Heart right ventricle (tissue), 16 donors: Measurements from ENCODE around the gene RABL6. TPM values are rescaled to one million over a fixed set of nuclear protein-coding genes. Genes with fewer than 3 reads are reported as not detected.

ENCODE experiments used
- ATAC-seq, 8 donors: fragments of 200-7000 bp; cut with Tn5 transposase; one replicate each; pipeline ENCODE4 v1.9.1; 2020; ENCODE audit warnings: mild to moderate bottlenecking in 8 of 8, moderate library complexity in 8 of 8, moderate number of reproducible peaks in 1 of 8
- DNase-seq, 2 donors: peaks; one replicate each; pipeline ENCODE4 v3.0.0-alpha.2; 2020
- H3K27ac ChIP-seq, 10 donors: fragments of 200-600 bp; sonication (generic) in 2 of 10; one replicate each; pipeline versions ENCODE4 v1.5.0 to v1.8.0; 2020 to 2022; ENCODE audit warnings: mild to moderate bottlenecking in 3 of 10
- H3K27me3 ChIP-seq, 7 donors: fragments of 200-600 bp; one replicate each; pipeline ENCODE4 v1.8.0; 2021 to 2022; ENCODE audit warnings: mild to moderate bottlenecking in 2 of 7
- H3K36me3 ChIP-seq, 9 donors: fragments of 200-600 bp; sonication (generic) in 1 of 9; one replicate each; pipeline versions ENCODE4 v1.5.0 to v1.8.0; 2020 to 2022; ENCODE audit warnings: mild to moderate bottlenecking in 2 of 9
- H3K4me1 ChIP-seq, 9 donors: fragments of 200-600 bp; sonication (generic) in 1 of 9; one replicate each; pipeline versions ENCODE4 v1.5.0 to v1.8.0; 2020 to 2022; ENCODE audit warnings: mild to moderate bottlenecking in 4 of 9
- H3K4me3 ChIP-seq, 10 donors: fragments of 200-600 bp; sonication (generic) in 2 of 10; one replicate each; pipeline versions ENCODE4 v1.5.0 to v1.8.0; 2020 to 2022; ENCODE audit warnings: mild to moderate bottlenecking in 7 of 10, moderate library complexity in 2 of 10
- H3K9me3 ChIP-seq, 11 donors: fragments of 200-600 bp in 10 of 11; sonication (generic) in 2 of 11; one replicate each; pipeline versions ENCODE4 v1.5.0 to v1.8.0; 2013 to 2022; ENCODE audit warnings: mild to moderate bottlenecking in 2 of 11, control low read depth in 1 of 11, moderate library complexity in 1 of 11
- CTCF ChIP-seq, 9 donors: fragments of 200-600 bp; sonication (generic) in 2 of 9; IDR thresholded peaks; one replicate each; pipeline versions ENCODE4 v1.5.0 to v1.8.0; 2021 to 2022; ENCODE audit warnings: antibody characterized with exemption in 9 of 9, mild to moderate bottlenecking in 5 of 9, moderate library complexity in 1 of 9
- WGBS, 2 donors: extraction: QIAGEN DNeasy Blood & Tissue Kit; methylation state at CpG; one replicate each; pipeline ENCODE4 v1.1.7; 2013; ENCODE audit warnings: inconsistent platforms in 1 of 2; 5-methylcytosine and 5-hydroxymethylcytosine counted together
- intact Hi-C, 10 donors: fragments of 100-400 bp; cut with DNase I; formaldehyde crosslinking; loops; one replicate each; pipeline versions ENCODE4 v1.11.1 to v1.14.2; 2022
- polyA plus RNA-seq, 2 donors: library from polyadenylated mRNA; stranded (reverse); fragments of 200-250 nt; gene quantifications; one replicate each; pipeline ENCODE4 v1.2.3, GENCODE V29; 2013
- total RNA-seq, 10 donors: library from RNA; stranded (reverse); fragmentation: NEBNext Ultra II Directional in 3 of 10; extraction: Animal tissue kit (Norgen Biotek cat#: 25700) in 3 of 10; gene quantifications; one replicate each; pipeline versions ENCODE4 v1.2.1 to v1.2.4, GENCODE V29; 2021 to 2023
- donor health status: Arrhythmogenic right ventricular cardiomyopathy.
- donor health status: ischemic (EF 13 %, LVEDD 7.1; RV severe dilation, severe dysfunction).
- donor health status: healthy with polysubstance abuse.
- donor health status: DM: no; HTN: yes; CAD: no.
- donor health status: DM: no; HTN: no; CAD: no.
- donor health status: ischemic (EF 25% LVEDD 6.9; RV normal size, moderate dysfunction).
- donor health status: ischemic (EF 25% LVEDD 5.7; RV mildly dilated, moderate dysfunction).
- donor health status: healthy.
- donor health status: DM: yes; HTN: yes; CAD: no.
- donor health status: Ischemic cardiomyopathy.
- donor health status: ischemic (EF 35%, LVEDD 5.7; RV mildly dilated, moderate dysfunction).
- donor health status: nonischemic (EF 11% LVEDD 7.7; RV severe dilation, severe dysfunction).
- donor health status: DM: yes; HTN: yes; CAD: no.
- donor health status: PGD.
- donor health status: ischemic (EF 29% LVEDD 5.4; RV normal size, mild dysfunction).
- donor health status: nonischemic (EF 23%, LVEDD 6.1; RV moderate dilation, normal function).

Gene RABL6
- total and polyA plus RNA-seq, 12 donors: 60.5 to 97.4 (median 66.6) TPM

GRCh38 chr9:136806631-136807201 is 1.0 kb upstream of the RABL6 start:
- H3K27ac ChIP-seq: peak overlapping the region in 9 of 10 donors; percentile 91 to 95 (median 93)

GRCh38 chr9:136808075-136808805 is 492 bp downstream of the RABL6 start:
- WGBS, 2 donors: 0 to 1% methylated on average over 68 to 93 of the region's 93 CpGs
- peak overlapping the region; percentile 42 to 95 (median 92) for H3K27ac ChIP-seq
- no peak for TF ChIP-seq CTCF (IDR thresholded peaks at IDR 0.05)
- H3K4me1 ChIP-seq: peaks cover 0 to 43% (median 35%) of the 10 kb centered on the region in 9 donors
- DNase-seq (no peak), ATAC-seq (peak in 4 of 8 donors; percentile 1 to 29 (median 9))
- H3K27me3 ChIP-seq: no peaks in the 10 kb centered on the region
- peak overlapping the region; percentile 67 to 100 (median 96) for H3K4me3 ChIP-seq
- no peaks in the 10 kb centered on the region for H3K9me3 ChIP-seq
- H3K36me3 ChIP-seq: peaks cover 0 to 34% (median 3%) of the 10 kb centered on the region in 9 donors
- intact Hi-C loops: loop anchor here in 2 of 10 donors (5.0 kb wide), 1 partner anchor 34 kb away; the partner anchor contains the start of gene AJM1 (in 2 of the 2)

More at GRCh38 chr9:136806631-136807201, 1.0 kb upstream of the RABL6 start:
- Histone ChIP-seq H3K27me3 (peaks cover 0 to 9% (median 8%) of the 10 kb centered on the region in 7 donors), H3K36me3 (peaks cover 0 to 22% (median 0%) of the 10 kb centered on the region in 9 donors), H3K4me3 (peak overlapping the region; percentile 79 to 100 (median 96)), H3K9me3 (no peaks in the 10 kb centered on the region), H3K4me1 (peaks cover 0 to 45% (median 35%) of the 10 kb centered on the region in 9 donors)
- WGBS, 2 donors: 70 to 73% methylated on average over 25 of the region's 25 CpGs
- no peak for TF ChIP-seq CTCF (IDR thresholded peaks at IDR 0.05)
- intact Hi-C loops: loop anchor here in 2 of 10 donors (5.0 kb wide), 1 partner anchor 36 kb away; the partner anchor contains the start of gene AJM1 (in 2 of the 2)
- DNase-seq (no peak), ATAC-seq (peak in 5 of 8 donors; percentile 1 to 30 (median 12))

- 8 to 9% methylated on average over 14 of the region's 14 CpGs for WGBS, 2 donors
- H3K27ac ChIP-seq: peak overlapping the region in 8 of 10 donors; percentile 71 to 95 (median 92)
Measured at GRCh38 chr9:136808806-136809158, 1.0 kb downstream of the RABL6 start.

More at GRCh38 chr9:136808806-136809158, 1.0 kb downstream of the RABL6 start:
- H3K4me3 ChIP-seq: peak overlapping the region; percentile 67 to 100 (median 96)
- intact Hi-C loops: loop anchor here in 2 of 10 donors (5.0 kb wide), 1 partner anchor 34 kb away; the partner anchor contains the start of gene AJM1 (in 2 of the 2)
- H3K9me3 ChIP-seq: no peaks in the 10 kb centered on the region
- DNase-seq (no peak), ATAC-seq (no peak)
- H3K36me3 ChIP-seq: peaks cover 0 to 37% (median 3%) of the 10 kb centered on the region in 9 donors
- peaks cover 0 to 43% (median 35%) of the 10 kb centered on the region in 9 donors for H3K4me1 ChIP-seq
- no peaks in the 10 kb centered on the region for H3K27me3 ChIP-seq
- TF ChIP-seq CTCF (IDR thresholded peaks at IDR 0.05): no peak
